Urinary bladder (tissue), 4 donors: ENCODE results near the gene NLRP5. TPM values are rescaled to one million over a fixed set of nuclear protein-coding genes. Genes with fewer than 3 reads are reported as not detected.
"Not testable (repeated sequence)": the region's sequence is repeated elsewhere in the genome, so short reads cannot be mapped to it uniquely, and the experiment has no call there.

Source experiments
- DNase-seq: peaks from one replicate; pipeline ENCODE4 v3.0.0-alpha.2; 2015; ENCODE audit errors: extremely low spot score
- H3K27ac ChIP-seq: one replicate; pipeline ENCODE4 v1.5.1; 2013; ENCODE audit warnings: low read depth, mild to moderate bottlenecking, moderate library complexity
- H3K36me3 ChIP-seq: one replicate; pipeline ENCODE4 v1.6.1; 2013; ENCODE audit warnings: mild to moderate bottlenecking, moderate library complexity; ENCODE audit not compliant: insufficient read depth
- H3K4me1 ChIP-seq: one replicate; pipeline ENCODE4 v1.6.1; 2013; ENCODE audit warnings: mild to moderate bottlenecking, moderate library complexity; ENCODE audit not compliant: insufficient read depth
- H3K4me3 ChIP-seq: one replicate; pipeline ENCODE4 v1.5.1; 2013; ENCODE audit warnings: low read depth, low read length
- WGBS: extraction: QIAGEN DNeasy Blood & Tissue Kit; methylation state at CpG from one replicate; pipeline ENCODE4 v1.1.7; 2013; 5-methylcytosine and 5-hydroxymethylcytosine counted together
- polyA plus RNA-seq: library from polyadenylated mRNA; stranded (reverse); fragments of 200-250 nt; gene quantifications from one replicate; pipeline ENCODE4 v1.2.3, GENCODE V29; 2013
- total RNA-seq: library from RNA; depleted of rRNA; stranded (reverse); fragments of >200 nt; gene quantifications from one replicate; pipeline ENCODE4 v1.2.3, GENCODE V29; 2014
- donor health status: healthy with polysubstance abuse.
- donor health status: healthy.

NLRP5 gene
- total and polyA plus RNA-seq, 2 donors: not detected

DNA sequence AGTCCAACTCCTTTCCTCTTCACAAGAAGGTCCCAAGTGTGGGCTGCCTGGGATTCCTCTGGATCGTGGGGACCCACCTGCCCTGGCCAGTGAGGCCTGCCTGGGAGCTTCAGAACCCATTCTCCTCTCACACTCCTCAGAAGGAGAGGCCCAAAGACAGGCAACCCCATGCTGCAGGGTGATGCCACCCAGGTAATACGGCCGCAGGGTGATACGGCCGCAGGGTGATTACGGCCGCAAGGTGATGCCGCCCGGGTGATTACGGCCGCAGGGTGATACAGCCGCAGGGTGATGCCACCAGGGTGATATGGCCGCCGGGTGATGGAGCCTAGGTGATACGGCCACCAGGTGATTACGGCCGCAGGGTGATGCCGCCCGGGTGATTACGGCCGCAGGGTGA lies 111.7 kb downstream of the NLRP5 start:
- 95% methylated on average over 21 of the region's 21 CpGs for WGBS
- not testable (repeated sequence) for H3K36me3 ChIP-seq, H3K4me3 ChIP-seq, H3K27ac ChIP-seq, DNase-seq, H3K4me1 ChIP-seq

DNA sequence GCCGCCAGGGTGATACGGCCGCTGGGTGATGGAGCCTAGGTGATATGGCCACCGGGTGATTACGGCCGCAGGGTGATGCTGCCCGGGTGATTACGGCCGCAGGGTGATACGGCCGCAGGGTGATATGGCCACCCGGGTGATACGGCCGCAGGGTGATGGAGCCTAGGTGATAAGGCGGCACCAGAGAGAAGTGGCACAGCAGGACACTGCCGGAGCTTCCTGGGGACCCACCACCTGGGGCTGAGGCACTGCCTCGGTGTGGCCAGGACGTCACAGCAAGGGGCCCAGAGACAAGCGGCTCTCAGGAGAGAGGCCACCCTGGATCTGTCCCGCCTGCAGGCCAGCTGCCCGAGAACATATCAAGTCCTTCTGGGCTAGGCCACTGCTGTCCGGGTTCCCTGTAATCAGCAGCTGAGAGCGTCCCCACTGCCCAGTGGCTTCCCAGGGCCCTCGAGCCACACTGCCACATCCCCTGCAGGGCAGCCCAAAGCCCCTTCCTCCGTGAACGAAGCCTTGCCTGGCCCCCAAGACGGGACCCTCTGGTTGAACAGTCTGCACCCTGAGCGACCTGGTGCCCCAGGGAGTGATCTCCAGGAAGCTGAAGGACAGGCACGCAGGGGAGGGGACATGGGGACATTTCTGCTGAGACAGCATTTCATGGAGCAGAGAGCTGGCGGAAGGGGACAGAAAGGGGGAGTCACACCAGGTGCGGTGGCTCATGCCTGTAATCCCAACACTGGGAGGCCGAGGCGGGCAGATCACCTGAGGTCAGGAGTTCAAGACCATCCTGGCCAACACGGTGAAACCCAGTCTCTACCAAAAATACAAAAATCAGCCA lies 112.4 kb downstream of the NLRP5 start:
- Histone ChIP-seq H3K27ac (no peak overlapping the region), H3K4me1 (no peaks in the 10 kb centered on the region), H3K36me3 (no peaks in the 10 kb centered on the region), H3K4me3 (no peak overlapping the region)
- WGBS: 97% methylated on average over 31 of the region's 34 CpGs
- DNase-seq: no peak

DNA sequence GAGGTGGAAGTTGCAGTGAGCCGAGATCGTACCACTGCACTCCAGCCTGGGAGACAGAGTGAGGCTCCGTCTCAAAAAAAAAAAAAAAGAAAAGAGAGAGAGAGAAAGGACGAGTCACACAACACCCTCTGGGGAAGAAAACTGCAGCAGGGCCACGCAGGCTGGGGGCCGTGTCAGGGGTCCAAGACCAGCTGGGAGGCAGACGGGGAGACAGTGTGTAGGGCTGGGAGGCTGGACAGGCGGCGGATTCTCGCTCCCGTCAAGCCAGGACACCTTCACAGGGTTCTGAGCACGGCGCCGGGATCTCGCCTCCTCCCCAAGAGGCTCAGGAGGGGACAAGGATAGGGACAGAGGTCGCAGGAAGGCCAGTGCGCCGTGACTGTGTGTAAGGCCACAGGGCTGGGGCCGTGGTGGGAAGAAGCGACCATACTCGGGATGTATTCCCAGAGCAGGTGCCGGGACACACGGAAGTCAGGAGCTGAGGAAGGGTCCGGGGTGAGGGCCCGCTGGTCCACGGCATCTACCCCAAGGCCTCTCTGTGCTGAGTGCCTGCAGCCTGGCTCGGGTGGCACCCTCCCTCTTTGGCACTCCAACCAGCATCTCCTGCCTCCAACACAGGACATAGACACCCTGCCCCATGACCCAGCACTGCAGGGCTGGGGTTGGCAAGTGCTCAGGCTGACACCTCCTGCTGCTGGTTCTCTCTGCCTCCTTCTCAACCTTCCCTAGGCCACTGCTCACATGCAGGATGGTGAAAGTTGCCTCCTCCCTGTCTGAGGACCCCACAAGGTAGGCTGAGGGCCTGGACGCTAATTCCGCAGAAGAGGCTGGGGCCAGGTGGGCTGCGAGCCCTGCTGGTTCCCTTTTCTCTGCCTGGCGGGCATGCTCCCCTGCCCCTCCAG lies 113.3 kb downstream of the NLRP5 start:
- no peak for DNase-seq
- WGBS: 91% methylated on average over 31 of the region's 31 CpGs
- Histone ChIP-seq H3K4me3 (no peak overlapping the region), H3K36me3 (no peaks in the 10 kb centered on the region), H3K27ac (no peak overlapping the region), H3K4me1 (no peaks in the 10 kb centered on the region)

DNA sequence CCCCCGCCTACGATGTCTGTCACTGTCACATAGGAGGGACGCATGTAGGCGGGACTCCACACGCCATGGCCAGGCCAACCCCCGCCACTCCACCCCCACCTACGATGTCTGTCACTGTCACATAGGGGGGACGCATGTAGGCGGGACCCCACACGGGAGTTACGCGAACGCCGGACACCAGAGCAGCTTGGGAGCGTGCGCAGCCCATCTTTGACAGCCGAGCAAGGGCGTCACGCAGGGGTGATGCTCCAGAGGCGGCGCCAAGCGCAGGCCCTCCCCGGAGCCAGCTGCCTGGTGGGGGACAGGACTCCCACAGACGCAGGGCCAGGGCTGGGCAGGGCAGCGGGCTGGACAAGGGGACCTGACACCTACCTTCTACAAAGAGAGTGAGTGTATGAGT lies 114.5 kb downstream of the NLRP5 start:
- Histone ChIP-seq H3K4me3 (no peak overlapping the region), H3K27ac (no peak overlapping the region), H3K36me3 (no peaks in the 10 kb centered on the region), H3K4me1 (no peaks in the 10 kb centered on the region)
- 86% methylated on average over 25 of the region's 25 CpGs for WGBS
- DNase-seq: no peak

DNA sequence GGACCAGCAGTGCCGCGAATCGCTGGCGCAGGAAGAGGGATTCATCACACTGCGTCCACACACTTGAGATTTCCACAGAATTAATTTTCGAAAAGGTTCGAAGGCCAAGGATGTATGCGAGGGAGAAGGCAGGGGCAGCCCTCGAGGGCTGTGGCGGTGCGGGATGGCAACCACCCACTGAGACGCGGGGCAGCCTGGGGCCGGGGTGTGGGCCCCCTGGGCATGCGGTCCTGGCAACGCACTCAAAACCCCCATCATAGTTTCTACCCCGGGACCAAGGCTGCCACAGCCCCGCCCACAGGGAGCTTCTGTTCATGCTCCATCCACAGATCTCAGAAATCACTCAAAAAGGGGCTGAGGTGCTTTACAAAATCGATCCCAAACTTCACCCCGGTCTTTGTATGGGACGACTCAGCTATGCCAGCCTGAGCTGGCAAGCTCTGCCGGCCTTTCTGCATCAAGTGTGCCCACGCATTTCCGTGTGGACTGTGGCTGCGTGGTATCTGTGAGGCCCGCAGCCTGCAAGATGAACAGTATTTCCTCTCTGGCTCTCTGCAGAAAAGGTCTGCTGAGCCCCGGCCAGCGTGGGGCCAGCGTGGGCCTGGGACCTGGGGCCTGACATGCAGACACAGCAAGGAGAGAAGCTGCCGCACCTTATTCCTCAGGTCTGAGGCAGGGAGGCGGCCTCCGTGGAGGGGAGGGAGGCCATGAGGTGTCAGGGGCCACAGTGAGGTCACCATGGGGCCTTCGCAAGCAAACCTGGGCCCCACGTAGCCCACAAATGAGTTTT lies 115.4 kb downstream of the NLRP5 start:
- Histone ChIP-seq H3K4me1 (no peaks in the 10 kb centered on the region), H3K27ac (no peak overlapping the region), H3K36me3 (no peaks in the 10 kb centered on the region), H3K4me3 (no peak overlapping the region)
- DNase-seq: no peak
- WGBS: 87% methylated on average over 34 of the region's 34 CpGs

DNA sequence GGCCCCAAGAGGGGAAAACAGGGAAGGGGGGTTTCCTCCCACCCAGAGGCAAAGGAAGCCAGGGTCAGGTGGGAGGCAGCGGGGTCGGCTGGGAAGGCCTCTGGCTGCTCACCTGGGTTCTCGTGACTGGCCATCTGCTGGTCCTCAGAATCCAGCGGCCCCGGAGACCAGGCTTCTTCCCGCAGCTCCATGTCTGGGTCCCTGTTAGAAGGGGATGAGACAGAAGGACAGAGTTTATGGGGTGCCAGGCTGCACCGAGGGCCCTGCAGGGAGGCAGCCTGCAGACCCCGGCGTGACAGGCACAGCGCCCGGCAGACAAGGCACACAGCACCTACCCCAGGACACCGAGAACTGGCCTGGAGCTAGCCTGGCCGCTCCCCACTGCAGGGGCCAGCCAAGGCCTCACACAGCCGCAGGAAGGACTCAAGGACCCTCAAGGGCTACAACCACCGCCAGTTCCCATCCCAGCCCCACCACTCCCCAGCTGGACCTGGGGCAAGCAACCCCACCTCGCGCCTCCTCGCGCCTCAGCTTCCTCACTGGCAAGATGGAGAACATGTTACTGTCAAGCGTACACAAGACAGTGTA lies 116.5 kb downstream of the NLRP5 start:
- Histone ChIP-seq H3K36me3 (no peaks in the 10 kb centered on the region), H3K4me3 (no peak overlapping the region), H3K27ac (no peak overlapping the region), H3K4me1 (no peaks in the 10 kb centered on the region)
- no peak for DNase-seq
- WGBS: 82% methylated on average over 20 of the region's 20 CpGs

DNA sequence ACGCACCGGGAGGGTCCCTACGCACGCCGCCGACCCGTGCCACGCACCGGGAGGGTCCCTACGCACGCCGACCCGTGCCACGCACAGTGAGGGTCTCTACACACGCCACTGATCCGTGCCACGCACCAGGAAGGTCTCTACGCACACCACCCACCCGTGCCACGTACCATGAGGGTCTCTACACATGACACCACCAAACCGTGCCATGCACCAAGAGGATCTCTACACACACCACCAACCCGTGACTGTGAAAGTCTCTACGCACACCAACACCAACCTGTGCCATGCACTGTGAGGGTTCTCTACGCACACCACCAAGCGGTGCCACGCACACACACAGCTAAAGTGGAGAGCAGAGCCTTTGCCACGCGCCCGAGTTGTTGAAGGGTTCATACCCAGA lies 117.8 kb downstream of the NLRP5 start:
- Histone ChIP-seq H3K27ac (no peak overlapping the region), H3K4me3 (no peak overlapping the region), H3K4me1 (peaks cover 2% of the 10 kb centered on the region), H3K36me3 (no peaks in the 10 kb centered on the region)
- DNase-seq: no peak
- WGBS: 97% methylated on average over 26 of the region's 29 CpGs

DNA sequence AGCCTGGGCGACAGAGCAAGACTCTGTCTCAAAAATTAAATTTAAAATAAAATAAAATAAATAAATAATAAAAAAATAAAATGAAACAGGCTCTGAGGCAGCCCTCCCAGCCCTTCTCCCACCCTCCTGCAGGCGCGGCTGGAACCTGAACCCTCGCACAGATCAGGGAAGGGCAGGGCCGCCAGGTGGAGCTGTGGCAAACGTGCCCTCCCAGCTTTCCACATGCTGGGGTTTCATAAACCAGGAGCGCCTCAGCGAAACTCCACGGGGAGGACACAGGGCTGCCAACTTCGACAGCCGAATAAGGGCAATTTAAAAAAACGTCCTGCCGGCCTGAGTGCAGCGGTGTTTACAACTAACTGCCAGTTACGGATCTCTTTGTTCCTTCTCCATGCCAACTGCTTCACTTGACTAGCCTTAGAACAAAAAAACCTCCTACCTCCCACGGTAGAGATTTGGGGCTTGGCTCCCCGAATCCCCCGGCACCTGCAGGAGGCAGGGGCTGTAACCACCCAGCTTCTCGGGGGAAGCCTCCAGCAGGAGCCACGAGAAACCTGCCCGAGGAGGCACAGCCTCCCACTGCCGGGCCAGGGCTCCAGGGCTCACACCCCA lies 118.6 kb downstream of the NLRP5 start:
- WGBS: 23% methylated on average over 22 of the region's 22 CpGs
- H3K27ac ChIP-seq: no peak overlapping the region
- no peak overlapping the region for H3K4me3 ChIP-seq
- H3K36me3 ChIP-seq: no peaks in the 10 kb centered on the region
- DNase-seq: no peak
- H3K4me1 ChIP-seq: peaks cover 2% of the 10 kb centered on the region

DNA sequence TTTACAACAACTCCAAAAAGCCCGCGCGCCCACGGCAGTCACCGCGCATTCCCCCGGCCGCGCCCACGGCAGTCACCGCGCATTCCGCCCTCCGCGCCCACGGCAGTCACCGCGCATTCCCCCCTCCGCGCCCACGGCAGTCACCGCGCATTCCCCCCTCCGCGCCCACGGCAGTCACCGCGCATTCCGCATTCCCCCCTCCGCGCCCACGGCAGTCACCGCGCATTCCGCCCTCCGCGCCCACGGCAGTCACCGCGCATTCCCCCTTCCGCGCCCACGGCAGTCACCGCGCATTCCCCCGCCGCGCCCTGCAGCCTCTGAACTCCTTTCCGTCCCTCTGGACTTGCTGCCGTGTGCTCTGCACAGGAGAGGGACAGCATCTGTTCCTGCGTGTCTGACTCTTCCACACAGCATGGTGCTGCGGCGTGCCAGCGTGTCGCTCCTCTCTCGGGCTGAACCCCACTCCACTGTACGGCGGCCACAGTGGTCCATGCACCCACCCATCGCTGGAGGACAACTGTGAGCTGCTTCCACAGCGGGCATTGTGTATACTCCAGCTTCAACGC lies 119.3 kb downstream of the NLRP5 start:
- H3K4me1 ChIP-seq: not testable (repeated sequence)

DNA sequence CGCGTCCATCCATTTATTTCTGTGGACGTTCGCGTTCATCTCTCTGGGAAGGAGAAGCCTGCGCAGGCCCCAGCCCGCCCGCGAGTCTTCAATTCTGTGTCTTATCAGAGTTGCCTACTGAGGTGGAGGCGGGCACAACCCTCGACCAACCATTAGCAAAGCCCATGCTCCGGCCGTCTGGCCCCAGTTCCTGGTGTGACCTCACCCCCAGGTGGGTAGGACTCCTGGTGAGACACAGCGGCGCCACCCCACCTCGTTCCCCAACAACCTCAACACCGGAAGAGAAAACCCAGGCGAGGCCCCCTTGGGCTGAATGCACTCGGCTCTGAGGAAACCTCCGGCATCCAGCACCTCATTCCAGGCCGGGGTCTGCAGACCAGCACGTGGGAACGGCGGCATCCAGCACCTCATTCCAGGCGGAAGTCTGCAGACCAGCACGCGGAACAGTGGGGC lies 119.8 kb downstream of the NLRP5 start:
- H3K36me3 ChIP-seq: no peaks in the 10 kb centered on the region
- H3K4me3 ChIP-seq: no peak overlapping the region
- peaks cover 2% of the 10 kb centered on the region for H3K4me1 ChIP-seq
- DNase-seq: no peak
- no peak overlapping the region for H3K27ac ChIP-seq
- WGBS: 89% methylated on average over 27 of the region's 27 CpGs

More for the DNA sequence above, 119.3 kb downstream of the NLRP5 start:
- H3K36me3 ChIP-seq, H3K27ac ChIP-seq, H3K4me3 ChIP-seq, DNase-seq: not testable (repeated sequence)
- WGBS: 94% methylated on average over 61 of the region's 61 CpGs

DNA sequence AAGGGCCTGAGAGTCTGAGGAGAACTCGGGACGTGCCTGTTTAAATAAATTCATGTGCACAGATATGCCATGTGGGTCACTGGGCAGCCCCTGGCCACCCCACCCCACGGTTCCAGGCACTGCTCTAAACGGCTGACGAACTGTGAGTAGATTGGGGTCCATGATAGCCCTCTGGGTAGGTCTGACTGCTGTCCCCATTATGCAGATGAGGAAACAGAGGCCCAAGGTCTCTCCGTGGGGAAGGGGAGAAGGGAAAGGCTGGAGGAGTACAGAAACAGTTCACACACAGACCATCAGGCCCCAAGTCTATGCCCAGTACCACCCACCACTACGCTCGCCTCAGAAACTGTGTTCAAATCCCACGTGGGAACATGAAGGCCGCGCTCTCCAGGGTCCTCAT lies 120.4 kb downstream of the NLRP5 start:
- WGBS: 88% methylated on average over 11 of the region's 11 CpGs
- DNase-seq: no peak

DNA sequence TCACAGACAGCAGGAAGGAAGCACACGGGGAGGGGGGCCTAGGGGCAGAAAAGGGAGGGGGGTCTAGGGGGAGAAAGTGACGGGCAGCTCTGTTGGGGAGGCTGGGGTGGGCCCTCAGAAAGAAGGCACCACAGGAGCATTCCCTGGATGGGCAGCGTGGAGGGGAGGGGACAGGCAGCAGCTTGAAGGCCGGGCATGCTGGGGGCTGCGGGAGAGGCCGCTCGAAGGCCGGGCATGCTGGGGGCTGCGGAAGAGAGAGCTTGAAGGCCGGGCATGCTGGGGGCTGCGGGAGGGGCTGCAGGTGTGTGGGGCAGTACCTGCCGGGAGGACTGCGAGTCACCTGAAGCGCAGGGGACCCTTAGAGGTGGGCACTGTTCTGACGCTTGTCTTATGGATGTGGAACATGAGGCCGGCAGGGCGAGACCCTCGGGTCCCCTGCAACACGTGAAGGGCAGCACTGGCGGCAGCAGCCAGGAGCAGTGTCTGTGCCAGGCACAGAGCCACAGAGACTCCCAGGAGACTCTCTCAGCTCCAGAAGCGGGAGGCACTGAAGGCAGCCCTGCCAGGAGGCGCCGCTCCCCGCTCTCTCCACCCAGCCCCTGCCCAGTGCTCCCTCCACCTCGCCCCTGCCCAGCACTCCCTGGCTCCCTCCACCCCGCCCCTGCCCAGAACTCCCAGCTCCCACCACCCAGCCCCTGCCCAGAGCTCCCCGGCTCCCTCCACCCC lies 121.2 kb downstream of the NLRP5 start:
- no peak overlapping the region for H3K27ac ChIP-seq
- peaks cover 2% of the 10 kb centered on the region for H3K4me1 ChIP-seq
- 65% methylated on average over 27 of the region's 27 CpGs for WGBS
- no peak for DNase-seq
- H3K4me3 ChIP-seq: no peak overlapping the region
- H3K36me3 ChIP-seq: no peaks in the 10 kb centered on the region

More for the DNA sequence above, 120.4 kb downstream of the NLRP5 start:
- Histone ChIP-seq H3K4me3 (no peak overlapping the region), H3K4me1 (peaks cover 2% of the 10 kb centered on the region), H3K36me3 (no peaks in the 10 kb centered on the region), H3K27ac (no peak overlapping the region)
